Colon (tissue), 2 donors: ENCODE data around the gene GAS6.
"Not testable (repeated sequence)": the region's sequence is repeated elsewhere in the genome, so short reads cannot be mapped to it uniquely, and the experiment has no call there.

Experiments used
- FAIRE-seq: peaks from 2 replicates; lab custom pipeline; 2012; peaks lifted over from hg19 to GRCh38; lab: Jason Lieb, UNC
- donor health status: control.
- donor health status: control.

Gene GAS6

DNA sequence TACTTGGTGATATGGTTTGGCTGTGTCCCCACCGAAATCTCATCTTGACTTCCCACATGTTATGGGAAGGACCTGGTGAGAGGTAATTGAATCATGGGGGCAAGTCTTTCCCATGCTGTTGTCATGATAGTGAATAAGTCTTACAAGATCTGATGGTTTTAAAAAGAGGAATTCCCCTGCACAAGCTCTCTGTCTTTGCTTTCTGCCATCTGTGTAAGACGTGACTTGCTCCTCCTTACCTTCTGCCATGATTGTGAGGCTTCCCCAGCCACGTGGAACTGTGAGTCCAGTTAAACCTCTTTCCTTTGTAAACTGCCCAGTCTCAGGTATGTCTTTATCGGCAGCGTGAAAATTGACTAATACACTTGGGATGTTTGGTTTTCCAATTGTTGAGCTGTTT lies 4.0 kb upstream of the GAS6 start:
- FAIRE-seq = not testable (repeated sequence)

GRCh38 chr13:113865427-113865826 lies 1.6 kb upstream of the GAS6 start:
- no peak for FAIRE-seq

DNA sequence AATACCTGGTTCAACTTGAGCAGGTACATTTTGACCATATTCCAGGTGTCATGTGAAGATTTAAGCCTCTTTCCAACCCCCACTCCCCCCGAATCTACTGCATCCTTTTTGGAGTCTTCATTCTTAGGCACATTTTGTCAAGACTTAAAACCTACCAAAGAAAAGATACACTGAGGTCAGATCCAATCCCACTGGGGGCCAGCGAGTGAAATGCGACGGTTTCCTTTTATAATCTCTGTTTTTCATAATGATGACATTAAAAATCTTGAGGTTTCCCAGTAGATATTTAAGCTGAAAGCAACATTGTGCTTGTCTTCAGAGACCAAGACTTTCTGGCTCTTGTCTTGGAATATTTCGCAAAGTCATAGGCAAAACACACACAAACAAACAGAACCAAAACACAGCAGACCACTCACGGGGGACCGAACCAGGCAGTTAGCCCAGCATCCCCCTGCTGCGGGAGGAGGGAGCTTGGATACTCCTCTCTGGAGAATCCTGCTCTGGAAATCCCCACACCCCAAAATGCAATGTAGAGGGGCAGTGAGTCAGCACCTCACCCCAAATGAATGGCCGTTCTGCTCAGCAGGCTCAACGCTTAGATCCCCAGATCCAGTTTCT lies 506 bp upstream of the GAS6 start:
- FAIRE-seq = no peak

- FAIRE-seq = no peak
These were observed 849 bp downstream of the GAS6 start for GRCh38 chr13:113862931-113863523.

- FAIRE-seq = no peak
These were observed 1.5 kb downstream of the GAS6 start for GRCh38 chr13:113862191-113862930.

DNA sequence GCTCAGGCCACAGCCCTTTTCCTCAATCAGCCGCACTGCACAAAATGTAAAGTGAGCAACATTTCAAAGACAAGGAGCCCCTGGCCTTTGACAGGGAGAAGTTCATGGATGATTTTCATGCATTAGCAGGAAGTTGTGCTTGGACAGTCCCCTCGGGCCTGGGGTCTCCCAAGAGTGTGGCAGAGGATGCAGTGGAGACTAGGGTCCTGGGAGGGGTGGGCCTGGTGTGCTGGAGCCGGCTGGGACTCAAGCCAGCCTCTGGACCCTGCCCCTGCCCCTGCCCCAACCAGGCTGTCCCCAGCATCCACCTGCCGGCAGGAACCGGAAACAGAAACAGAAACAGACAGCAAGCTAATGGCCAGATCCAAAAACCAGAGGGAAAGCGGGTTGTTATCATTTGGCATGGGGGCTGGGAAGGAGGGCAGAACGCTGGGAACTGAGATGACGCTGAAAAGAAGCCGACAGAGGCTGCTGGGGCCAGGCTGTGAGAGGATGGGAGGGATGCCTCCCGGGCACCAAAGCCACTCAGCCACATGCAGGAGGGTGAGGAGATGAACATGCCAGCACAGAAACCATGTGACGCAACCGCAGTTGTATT lies 2.3 kb downstream of the GAS6 start:
- no peak for FAIRE-seq

- no peak for FAIRE-seq
These were observed 3.0 kb downstream of the GAS6 start for GRCh38 chr13:113860665-113861432.

- no peak for FAIRE-seq
These were observed 3.7 kb downstream of the GAS6 start for GRCh38 chr13:113860051-113860664.

GRCh38 chr13:113859311-113860050 lies 4.4 kb downstream of the GAS6 start:
- no peak for FAIRE-seq

DNA sequence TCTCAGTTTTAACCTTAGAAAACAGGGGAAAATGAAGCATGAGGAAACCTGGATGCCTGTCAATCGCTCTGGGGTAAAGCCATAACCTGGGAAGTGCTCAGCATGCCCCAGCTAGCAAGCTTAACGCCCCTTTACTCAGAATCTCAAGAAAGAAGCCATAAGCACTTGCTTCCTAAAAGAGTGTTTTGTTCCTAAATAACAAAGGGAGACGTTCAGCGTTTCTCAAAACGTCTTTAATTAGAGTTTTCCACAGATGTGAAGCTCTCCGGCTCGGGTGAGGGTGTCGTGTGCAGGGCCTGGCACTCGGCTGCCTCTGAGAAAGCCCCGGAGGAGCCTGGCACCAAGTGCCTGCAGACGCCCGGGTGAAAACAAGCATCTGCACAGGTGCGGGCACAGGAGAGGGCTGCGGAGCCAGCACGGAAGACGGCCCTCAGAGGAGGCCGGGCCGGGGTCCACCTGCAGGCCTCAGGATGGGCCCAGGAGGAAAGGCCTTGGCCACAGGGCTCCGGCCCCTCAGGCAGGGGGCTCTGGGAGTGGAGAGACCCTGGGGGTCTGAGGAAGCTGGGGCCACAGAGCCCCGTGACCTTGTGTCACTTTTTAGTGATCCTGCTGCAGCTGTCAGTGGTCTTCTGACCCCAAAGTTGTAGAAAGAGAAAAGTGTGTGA lies 6.2 kb downstream of the GAS6 start:
- FAIRE-seq = no peak

DNA sequence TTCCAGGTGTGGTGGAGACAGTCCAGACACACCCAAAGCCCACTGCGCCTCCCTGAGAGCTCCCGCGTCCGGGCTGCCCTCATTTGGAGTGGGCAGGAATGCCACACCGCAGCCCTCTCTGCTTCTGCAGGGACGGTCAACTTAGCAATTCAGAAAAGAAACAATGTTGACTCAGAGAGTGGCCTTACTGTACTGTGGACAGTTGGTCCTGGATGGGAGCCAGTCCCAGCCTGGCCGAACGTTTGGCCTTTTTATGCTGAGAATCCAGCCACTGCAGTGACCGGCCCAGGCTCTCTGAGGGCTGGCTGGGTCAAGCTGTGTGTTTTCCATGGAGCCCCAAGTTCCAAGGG lies 7.2 kb downstream of the GAS6 start:
- FAIRE-seq = no peak

DNA sequence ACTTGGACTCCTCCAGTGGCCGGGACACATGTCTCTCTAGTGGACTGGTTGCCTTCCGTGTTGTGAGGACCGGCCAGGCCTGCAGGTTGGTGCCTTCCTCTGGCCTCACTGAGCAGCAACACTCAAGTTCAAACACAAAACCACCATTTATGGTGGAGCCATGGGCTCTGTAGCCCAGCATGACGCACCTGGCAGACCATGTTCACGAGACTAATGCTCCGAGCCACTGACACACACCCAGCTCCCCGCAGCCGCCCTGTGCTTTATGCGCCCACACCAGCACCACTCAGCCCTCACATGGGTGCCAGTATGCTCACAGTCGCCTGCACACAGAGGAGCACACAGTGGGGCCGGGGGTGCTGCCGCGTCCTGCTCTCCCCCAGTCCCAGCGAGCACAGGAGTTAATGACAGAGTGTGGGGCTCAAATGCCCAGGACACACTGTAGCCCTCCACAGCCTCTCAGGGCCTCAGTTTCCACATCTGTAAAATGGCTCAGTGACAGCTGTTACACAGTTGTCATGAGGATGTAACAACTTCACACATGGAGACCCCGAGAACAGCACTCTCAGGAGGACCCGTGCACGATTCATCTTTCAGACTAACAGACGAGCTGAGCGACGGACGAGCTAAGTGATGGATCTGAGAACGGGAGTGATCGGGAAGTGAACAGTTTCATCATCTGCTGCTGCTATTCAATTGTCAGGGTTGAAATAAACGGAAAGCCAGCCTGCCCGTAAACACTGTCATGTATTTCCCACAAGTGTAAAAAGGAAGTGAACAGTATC lies 7.8 kb downstream of the GAS6 start:
- FAIRE-seq = no peak

GRCh38 chr13:113855012-113855921 lies 8.6 kb downstream of the GAS6 start:
- no peak for FAIRE-seq

DNA sequence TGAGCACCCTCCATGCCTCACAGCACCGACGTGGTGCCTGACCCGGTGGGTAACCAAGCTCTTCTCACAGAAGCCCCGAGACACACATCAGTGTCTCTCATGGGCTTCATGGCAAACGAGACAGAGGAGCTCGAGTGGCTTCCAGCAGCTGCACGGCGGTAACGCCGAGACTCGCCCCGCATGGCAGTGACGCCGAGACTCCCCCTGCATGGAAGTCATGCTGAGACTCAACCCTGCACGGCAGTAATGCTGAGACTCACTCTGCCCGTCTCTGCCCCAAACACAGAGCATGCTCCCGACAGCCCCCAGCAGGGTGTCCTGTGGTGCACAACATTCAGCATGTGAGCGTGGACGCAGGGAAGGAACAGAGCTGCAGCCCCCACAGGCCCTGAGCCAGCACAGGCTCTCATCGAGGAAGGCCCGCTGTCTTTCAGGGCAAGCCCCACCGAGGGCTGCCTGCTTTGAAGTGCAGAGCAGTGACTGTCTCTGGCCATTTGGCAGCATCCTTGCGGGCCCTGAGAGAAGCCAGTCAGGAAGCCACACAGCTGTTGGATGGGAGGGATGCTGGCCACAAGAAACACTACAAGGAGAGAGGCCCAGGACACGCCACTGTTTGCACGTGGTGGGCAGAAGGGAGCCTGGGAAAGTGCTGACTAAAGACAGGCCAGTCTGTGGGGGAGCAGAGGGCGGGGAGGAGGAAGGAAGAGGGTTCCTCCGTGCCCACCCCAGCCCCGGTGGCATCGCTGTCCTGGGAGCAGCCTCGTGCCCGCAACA lies 9.5 kb downstream of the GAS6 start:
- no peak for FAIRE-seq

- FAIRE-seq = no peak
These were observed 10.2 kb downstream of the GAS6 start for GRCh38 chr13:113853518-113854237.

GRCh38 chr13:113852536-113853517 lies 11.0 kb downstream of the GAS6 start:
- no peak for FAIRE-seq
